ENCODE measurements around the gene NIT1.

The NIT1 gene

DNA sequence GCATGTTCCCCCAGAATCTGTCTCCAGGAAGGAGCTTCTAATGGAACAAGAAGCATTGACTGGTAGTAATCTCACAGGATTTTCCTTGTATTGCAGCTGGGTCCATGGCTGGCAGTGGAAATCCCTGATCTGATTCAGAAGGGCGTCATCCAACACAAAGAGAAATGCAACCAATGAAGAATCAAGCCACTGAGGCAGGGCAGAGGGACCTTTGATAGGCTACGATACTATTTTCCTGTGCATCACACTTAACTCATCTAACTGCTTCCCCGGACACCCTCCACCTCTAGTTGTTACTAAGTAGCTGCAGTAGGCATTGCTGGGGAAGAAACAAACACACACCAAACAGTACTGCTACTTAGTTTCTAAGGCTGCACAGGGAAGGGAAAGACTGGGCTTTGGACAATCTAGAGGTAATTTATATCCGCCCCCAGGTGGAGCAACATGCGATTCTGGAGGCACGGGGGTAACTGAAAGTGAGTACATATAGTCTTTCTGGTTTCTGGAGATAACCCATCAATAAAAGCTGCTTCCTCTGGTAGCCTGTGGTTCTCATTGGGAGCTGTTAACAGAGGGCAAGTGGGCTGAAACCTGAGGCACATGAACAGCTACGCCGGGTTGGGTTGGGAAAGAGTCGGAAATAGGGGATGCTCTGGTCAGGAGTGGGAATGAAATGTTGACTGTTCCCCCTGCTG is 40.6 kb downstream of the NIT1 start:
- DNase-seq: no peak

DNA sequence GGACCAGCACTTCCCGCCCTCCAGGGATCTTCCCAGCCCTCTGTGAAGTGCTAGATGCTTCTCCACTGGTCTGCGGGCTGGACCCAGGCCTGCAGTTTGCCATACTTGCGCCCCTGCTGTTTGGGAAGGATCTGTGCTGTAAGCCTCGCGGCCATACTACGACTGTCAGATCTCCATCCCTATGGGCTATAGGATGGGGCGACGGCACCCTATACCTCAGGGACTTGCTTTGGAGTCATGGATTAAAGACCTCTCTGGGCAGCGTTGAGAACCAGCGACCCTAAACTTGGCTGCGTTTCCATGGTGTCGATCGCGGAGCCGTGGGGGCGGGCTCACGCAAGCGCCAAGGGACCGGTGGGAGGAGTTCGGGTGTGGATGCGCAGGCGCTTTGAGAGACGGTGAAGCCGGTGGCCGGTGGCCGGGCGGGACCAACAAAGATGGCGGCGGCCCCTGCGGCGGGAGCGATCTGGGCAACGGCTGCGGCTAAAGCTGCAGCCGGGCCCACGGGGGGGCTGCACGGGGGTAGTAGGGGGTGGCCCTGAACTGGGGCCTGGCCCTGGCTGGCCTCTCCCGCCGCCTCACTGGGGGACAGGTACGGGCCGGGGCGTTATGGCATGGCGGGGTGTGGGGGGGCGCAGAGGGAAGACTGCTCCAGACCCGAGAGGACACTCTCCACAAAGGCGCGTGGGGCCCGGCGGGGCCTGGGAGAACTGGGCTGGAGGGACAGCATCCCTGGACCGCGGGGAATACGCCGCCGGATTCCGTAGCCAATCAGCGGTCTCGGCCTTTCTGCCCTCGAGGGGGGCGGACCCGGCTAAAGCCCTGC is 41.4 kb downstream of the NIT1 start, which contains the start of gene USP21:
TSS of gene USP21 (plus strand) at position 414 of the 826 bp plus-strand sequence. CDS start 1,141 bp downstream, outside the sequence.
- peak; percentile 83 for DNase-seq

DNA sequence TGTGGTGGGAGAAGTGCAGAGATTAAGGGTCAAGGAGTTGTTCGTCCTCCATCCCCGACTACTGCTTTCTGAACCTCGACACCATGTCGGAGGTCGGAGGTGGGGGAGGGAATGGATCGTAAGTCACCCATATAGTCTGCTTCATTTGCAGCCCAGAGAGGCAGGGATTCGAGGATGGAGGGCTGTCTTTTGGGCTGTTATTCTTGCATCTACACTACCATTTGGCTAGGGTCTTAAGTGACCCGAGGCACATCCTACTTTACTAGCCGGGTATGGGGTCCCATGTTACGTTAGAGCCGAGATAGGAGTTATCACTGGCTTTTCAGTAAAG is 42.0 kb downstream of the NIT1 start:
- DNase-seq: no peak

DNA sequence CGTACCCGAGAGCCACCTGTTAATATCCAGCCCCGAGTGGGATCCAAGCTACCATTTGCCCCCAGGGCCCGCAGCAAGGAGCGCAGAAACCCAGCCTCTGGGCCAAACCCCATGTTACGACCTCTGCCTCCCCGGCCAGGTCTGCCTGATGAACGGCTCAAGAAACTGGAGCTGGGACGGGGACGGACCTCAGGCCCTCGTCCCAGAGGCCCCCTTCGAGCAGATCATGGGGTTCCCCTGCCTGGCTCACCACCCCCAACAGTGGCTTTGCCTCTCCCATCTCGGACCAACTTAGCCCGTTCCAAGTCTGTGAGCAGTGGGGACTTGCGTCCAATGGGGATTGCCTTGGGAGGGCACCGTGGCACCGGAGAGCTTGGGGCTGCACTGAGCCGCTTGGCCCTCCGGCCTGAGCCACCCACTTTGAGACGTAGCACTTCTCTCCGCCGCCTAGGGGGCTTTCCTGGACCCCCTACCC is 42.8 kb downstream of the NIT1 start:
- DNase-seq: no peak

DNA sequence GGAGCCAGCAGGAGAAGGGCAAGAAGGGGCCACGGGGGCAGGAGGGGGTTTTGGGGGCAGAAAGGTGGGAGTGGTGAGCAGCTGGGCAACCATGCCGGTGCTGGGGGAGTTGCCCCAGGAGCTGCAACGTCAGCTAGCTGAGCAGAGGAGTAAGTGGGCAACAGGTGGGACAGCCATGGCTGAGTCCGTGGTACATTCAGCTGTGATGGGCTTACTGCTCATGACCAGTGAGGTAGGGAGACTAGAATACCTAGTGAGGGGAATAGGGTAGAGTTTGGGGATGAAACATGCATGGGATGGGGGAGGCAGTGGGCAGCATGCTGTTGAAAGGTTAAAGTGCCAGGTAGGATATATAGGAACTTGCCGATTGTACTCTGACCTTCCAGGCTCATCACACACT is 43.7 kb downstream of the NIT1 start:
- no peak for DNase-seq

DNA sequence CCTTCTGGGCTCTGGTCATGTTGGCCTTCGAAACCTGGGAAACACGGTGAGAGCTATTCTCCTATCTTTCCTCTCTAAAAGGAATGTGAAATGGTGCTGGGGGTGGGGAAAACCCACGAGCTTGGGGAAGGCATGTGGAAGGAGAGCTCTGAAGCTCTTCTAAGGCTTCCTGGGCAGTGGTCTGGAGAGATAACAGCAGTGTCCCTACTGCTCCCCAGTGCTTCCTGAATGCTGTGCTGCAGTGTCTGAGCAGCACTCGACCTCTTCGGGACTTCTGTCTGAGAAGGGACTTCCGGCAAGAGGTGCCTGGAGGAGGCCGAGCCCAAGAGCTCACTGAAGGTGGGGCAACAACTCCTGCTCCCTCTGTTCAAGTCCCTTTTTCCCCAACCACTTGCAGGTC is 44.1 kb downstream of the NIT1 start:
- no peak for DNase-seq

DNA sequence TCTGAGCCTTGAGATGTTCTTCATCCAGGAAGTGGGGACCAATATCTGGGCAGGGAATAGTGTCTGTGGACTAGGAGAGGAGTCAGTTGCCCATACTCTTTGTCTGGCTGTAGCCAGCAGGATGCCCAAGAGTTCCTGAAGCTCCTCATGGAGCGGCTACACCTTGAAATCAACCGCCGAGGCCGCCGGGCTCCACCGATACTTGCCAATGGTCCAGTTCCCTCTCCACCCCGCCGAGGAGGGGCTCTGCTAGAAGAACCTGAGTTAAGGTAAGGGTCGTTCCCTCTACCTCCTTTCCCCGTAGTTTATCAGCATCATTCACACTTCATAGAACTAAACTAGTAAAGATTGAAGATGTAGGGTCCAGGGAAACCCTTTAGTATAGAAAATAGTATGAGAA is 44.9 kb downstream of the NIT1 start:
- no peak for DNase-seq

DNA sequence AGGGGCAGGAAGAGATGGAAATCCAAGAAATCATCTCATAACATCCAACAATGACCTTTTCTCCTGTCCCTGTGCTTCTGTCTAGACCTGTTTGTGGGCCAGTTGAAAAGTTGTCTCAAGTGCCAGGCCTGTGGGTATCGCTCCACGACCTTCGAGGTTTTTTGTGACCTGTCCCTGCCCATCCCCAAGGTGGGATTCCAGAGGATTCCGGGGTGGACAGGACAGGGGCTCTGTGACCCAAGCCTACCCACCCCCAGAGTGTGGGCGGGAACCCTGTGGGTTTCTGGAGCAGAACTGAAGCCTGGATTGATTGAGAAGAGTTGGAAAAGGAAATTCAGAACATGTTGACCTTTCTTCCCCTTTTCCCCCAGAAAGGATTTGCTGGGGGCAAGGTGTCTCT is 45.9 kb downstream of the NIT1 start:
- no peak for DNase-seq

DNA sequence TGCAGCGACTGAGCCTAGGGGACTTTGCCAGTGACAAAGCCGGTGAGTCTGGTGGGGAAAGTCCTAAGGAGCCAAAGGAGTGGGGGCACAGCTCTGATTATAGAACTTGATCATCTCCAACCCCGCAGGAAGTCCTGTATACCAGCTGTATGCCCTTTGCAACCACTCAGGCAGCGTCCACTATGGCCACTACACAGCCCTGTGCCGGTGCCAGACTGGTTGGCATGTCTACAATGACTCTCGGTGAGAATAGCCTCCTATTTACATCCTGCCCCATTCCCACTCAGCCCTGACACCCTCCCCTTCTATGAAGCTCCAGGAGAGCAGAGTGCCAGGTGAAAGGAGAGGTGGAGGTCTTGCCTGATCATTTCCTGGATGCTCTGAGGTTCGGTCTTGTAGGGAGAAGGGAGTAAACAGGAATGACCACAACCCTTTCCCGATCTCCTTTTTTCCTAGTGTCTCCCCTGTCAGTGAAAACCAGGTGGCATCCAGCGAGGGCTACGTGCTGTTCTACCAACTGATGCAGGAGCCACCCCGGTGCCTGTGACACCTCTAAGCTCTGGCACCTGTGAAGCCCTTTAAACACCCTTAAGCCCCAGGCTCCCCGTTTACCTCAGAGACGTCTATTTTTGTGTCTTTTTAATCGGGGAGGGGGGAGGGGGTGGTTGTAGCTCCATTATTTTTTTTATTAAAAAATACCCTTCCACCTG is 47.2 kb downstream of the NIT1 start:
- no peak for DNase-seq

DNA sequence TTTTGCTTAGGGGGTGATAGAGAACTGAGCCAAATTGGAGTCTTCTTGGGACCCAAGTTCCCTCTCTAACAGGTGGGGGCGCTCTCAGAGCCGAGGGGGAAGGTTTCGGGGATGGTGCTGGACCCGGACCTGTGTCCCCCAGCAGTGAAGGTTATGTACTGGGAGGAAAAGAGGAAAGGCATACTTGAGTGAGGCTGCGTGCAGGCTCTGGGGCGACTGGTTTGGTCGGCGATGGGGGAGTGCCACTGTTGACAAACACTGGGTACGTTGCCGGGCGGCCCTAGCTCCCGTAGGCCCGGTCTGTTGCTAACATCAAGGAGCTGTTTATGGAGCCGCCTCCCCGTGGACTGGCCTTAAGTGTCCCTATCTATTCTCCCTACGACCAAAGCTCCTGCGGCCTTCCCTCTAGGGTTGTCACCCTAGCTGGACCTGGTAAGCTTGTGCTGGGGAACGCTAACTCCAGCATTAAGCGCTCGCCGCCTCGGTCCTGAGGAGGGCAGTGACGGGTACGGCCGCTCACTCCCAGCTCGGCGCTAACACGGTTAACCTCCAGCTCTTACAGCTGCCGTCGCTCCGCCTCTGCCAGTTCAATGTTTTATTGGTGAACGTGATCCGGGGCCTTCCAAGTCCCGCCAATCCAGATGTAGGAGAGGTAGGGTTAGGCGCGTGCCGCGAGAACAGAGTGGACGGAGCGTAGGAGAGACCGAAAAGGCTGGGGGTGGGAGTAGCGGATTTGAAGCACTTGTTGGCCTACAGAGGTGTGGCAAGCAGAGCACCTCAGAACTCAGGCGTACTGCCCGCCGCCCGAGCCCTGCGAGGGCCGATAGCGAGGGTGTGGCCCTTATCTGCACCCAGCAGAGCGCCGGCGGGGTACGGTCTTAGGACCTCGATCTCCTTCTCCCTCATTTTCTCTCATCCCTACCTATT is 48.1 kb downstream of the NIT1 start, which contains the start of gene PPOX:
TSS of gene PPOX (plus strand) at position 685 of the 927 bp plus-strand sequence. CDS start 422 bp downstream, outside the sequence.
- DNase-seq: peak; percentile 99

DNA sequence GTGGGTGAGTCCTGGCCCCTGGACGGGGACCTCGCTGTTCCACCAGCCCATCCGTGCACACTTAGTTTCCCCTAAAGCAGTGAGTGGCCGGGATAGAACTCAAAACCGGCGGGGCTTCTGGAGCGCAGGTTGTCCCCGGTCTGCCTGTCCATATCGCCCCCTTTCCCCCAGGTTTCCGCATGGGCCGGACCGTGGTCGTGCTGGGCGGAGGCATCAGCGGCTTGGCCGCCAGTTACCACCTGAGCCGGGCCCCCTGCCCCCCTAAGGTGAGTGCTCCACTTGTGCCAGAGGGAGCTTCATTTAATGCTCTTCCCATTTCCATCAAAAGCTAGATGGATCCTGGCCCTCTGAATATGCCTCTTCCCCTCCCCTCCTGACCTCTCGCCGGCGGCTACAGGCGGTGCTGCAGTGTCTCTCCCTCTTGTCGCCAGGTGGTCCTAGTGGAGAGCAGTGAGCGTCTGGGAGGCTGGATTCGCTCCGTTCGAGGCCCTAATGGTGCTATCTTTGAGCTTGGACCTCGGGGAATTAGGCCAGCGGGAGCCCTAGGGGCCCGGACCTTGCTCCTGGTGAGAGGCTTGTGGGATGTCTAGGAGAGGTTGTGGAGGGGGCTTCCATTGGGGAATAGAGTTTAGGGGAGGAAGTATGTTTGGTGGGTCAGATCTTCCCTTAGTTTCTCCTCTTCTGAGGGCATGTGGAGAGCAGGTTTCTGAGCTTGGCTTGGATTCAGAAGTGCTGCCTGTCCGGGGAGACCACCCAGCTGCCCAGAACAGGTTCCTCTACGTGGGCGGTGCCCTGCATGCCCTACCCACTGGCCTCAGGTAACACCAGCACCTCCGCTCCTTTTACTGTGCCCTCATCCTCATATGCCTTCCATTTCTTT is 49.0 kb downstream of the NIT1 start:
- DNase-seq: peak; percentile 48

DNA sequence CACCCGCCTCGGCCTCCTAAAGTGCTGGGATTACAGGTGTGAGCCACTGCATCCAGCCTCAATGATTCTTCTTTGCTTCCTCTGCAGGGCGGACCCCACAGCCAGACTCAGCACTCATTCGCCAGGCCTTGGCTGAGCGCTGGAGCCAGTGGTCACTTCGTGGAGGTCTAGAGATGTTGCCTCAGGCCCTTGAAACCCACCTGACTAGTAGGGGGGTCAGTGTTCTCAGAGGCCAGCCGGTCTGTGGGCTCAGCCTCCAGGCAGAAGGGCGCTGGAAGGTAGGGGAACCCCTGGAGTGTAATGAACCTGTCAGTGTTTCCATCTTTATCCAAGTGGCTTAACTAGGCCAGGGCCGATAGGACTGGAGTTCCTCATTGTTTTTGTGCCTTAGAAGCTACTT is 51.0 kb downstream of the NIT1 start:
- no peak for DNase-seq
